ENCODE measurements around the gene AKT2.

The AKT2 gene

GRCh38 chr19:40190891-40191835, 94.0 kb downstream of the AKT2 start, which contains the start of gene MAP3K10:
Gene MAP3K10, plus strand, starts transcription at chr19:40191426. Its CDS starts 606 bp downstream, at chr19:40192032.
- DNase-seq (ENCODE audit: low read depth, low spot score), result peak; percentile 87

- no peak for DNase-seq (ENCODE audit: low read depth, low spot score)
These were observed 100.9 kb downstream of the AKT2 start for GRCh38 chr19:40184273-40184672.
